Psoas muscle (tissue), 8 donors: ENCODE data around the gene ABCF2. TPM values are rescaled to one million over a fixed set of nuclear protein-coding genes. Genes with fewer than 3 reads are reported as not detected.

ENCODE experiments used
- ATAC-seq, 4 donors: fragments of 200-7000 bp; cut with Tn5 transposase; one replicate each; pipeline ENCODE4 v1.9.1; 2020; ENCODE audit warnings: moderate library complexity in 3 of 4, mild to moderate bottlenecking in 2 of 4
- DNase-seq, 2 donors: peaks; one replicate each; pipeline ENCODE4 v3.0.0-alpha.2; 2020
- H3K27ac ChIP-seq: fragments of 200-600 bp; one replicate; pipeline ENCODE4 v1.8.0; 2022
- H3K27me3 ChIP-seq, 3 donors: fragments of 200-600 bp in 1 of 3; one replicate each; pipeline versions ENCODE4 v1.6.1 to v1.8.0; 2013 to 2022; ENCODE audit warnings: low read length in 2 of 3, mild to moderate bottlenecking in 2 of 3, moderate library complexity in 1 of 3; ENCODE audit not compliant: insufficient read depth in 3 of 3
- H3K36me3 ChIP-seq, 2 donors: fragments of 200-600 bp in 1 of 2; one replicate each; pipeline versions ENCODE4 v1.6.1 to v1.8.0; 2013 to 2022; ENCODE audit warnings: low read depth in 1 of 2, mild to moderate bottlenecking in 1 of 2, moderate library complexity in 1 of 2; ENCODE audit not compliant: insufficient read depth in 1 of 2
- H3K4me1 ChIP-seq: fragments of 200-600 bp; one replicate; pipeline ENCODE4 v1.8.0; 2022
- H3K4me3 ChIP-seq: fragments of 200-600 bp; one replicate; pipeline ENCODE4 v1.8.0; 2022; ENCODE audit warnings: mild to moderate bottlenecking
- H3K9me3 ChIP-seq: fragments of 200-600 bp; one replicate; pipeline ENCODE4 v1.8.0; 2022
- WGBS, 3 donors: extraction: QIAGEN DNeasy Blood & Tissue Kit; methylation state at CpG; one replicate each; pipeline versions ENCODE4 v1.1.6 to v1.1.7; 2013; 5-methylcytosine and 5-hydroxymethylcytosine counted together
- intact Hi-C, 2 donors: fragments of 100-400 bp; cut with DNase I; formaldehyde crosslinking; loops; one replicate each; pipeline versions ENCODE4 v1.11.0 to v1.14.2; 2022
- polyA plus RNA-seq, 3 donors: library from polyadenylated mRNA; stranded (reverse); fragments of 200-250 nt; gene quantifications; one replicate each; pipeline ENCODE4 v1.2.3, GENCODE V29; 2013
- total RNA-seq, 4 donors: library from RNA; stranded (reverse); fragmentation: NEBNext Ultra II Directional in 2 of 4; extraction: Animal tissue kit (Norgen Biotek cat#: 25700) in 2 of 4; gene quantifications; one replicate each; pipeline versions ENCODE4 v1.2.1 to v1.2.4, GENCODE V29; 2021 to 2023
- TF ChIP-seq, protein P1 (sequence below): fragments of 200-600 bp; IDR thresholded peaks from one replicate; pipeline ENCODE4 v1.8.0; 2022; ENCODE audit warnings: antibody characterized with exemption
- donor health status: healthy with polysubstance abuse.
- donor health status: DM: no; HTN: no; CAD: no; lungs with moderate emphysema.
- donor health status: Bipolar disorder and iron deficiency.
- donor health status: healthy.
- donor health status: DM: yes; HTN: yes; CAD: no.
- donor health status: DM: no; HTN: no; CAD: no.
- donor health status: DM: no; HTN: no; CAD: no.
- donor health status: DM: yes; HTN: yes; CAD: no.

Gene ABCF2
- total and polyA plus RNA-seq, 7 donors: 35.7 to 94.0 (median 66.0) TPM

DNA sequence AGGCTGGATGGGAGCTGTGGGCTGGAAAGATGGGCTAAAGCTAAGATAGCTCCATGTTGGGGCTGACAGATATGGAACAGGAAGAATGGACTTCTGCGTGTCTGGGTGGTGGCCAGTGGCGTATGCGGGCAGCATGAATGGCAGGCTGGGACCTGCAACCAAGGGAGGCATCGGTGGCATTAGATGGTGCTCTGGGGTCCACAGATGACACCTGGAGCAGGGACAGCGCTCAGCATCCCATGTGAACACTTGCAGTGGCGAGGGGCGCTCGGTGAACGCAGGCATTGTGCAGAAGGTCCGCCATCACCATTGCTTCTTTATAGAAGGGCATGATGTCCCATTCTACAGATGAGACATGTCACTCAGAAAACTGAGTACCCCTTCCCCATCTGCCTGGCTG, 42.5 kb upstream of the ABCF2 start:
- Histone ChIP-seq H3K36me3 (no peaks in the 10 kb centered on the region), H3K27me3 (no peaks in the 10 kb centered on the region), H3K9me3 (no peaks in the 10 kb centered on the region), H3K4me1 (peaks cover 2% of the 10 kb centered on the region), H3K4me3 (no peak overlapping the region), H3K27ac (no peak overlapping the region)
- TF ChIP-seq, protein P1, sequence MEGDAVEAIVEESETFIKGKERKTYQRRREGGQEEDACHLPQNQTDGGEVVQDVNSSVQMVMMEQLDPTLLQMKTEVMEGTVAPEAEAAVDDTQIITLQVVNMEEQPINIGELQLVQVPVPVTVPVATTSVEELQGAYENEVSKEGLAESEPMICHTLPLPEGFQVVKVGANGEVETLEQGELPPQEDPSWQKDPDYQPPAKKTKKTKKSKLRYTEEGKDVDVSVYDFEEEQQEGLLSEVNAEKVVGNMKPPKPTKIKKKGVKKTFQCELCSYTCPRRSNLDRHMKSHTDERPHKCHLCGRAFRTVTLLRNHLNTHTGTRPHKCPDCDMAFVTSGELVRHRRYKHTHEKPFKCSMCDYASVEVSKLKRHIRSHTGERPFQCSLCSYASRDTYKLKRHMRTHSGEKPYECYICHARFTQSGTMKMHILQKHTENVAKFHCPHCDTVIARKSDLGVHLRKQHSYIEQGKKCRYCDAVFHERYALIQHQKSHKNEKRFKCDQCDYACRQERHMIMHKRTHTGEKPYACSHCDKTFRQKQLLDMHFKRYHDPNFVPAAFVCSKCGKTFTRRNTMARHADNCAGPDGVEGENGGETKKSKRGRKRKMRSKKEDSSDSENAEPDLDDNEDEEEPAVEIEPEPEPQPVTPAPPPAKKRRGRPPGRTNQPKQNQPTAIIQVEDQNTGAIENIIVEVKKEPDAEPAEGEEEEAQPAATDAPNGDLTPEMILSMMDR: no peak
- intact Hi-C loops: no loop called here
- peak in 1 of 2 donors; percentile 8 for DNase-seq
- WGBS, 3 donors: 94 to 98% (median 96%) methylated on average over 10 of the region's 10 CpGs
- ATAC-seq: no peak

DNA sequence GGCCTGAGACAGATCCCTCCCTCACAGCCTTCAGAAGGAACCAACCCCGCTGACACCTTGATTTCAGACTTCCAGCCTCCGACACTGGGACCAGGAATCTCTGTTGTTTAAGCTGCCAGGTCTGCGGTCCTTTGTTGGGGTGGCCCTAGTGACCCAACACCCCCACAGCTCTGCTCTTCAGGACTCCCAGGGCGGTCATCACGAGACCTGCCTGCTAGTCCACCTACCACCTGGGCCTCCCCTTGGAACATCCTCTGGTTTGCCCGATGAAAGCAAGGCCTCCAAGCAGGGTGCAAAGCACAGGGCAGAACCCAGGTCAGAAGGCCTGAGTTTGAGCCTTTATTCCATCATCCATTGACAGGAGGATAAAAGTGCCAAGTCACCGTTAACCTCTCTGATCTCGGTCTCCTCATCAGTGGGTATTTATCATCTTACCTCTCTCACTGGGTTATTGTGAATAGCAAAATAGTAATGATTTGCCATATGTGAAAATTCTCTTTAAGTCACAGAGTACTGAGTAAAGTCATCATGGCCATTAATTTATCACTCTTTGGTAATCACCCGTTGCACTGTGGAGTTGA, 38.4 kb upstream of the ABCF2 start:
- Histone ChIP-seq H3K4me1 (no peaks in the 10 kb centered on the region), H3K4me3 (no peak overlapping the region), H3K9me3 (no peaks in the 10 kb centered on the region), H3K27ac (no peak overlapping the region), H3K27me3 (peaks cover 0 to 30% (median 2%) of the 10 kb centered on the region in 3 donors), H3K36me3 (no peaks in the 10 kb centered on the region)
- WGBS, 3 donors: 81 to 96% (median 95%) methylated on average over 9 of the region's 9 CpGs
- intact Hi-C loops: no loop called here
- TF ChIP-seq, protein P1: no peak
- DNase-seq: no peak
- no peak for ATAC-seq

DNA sequence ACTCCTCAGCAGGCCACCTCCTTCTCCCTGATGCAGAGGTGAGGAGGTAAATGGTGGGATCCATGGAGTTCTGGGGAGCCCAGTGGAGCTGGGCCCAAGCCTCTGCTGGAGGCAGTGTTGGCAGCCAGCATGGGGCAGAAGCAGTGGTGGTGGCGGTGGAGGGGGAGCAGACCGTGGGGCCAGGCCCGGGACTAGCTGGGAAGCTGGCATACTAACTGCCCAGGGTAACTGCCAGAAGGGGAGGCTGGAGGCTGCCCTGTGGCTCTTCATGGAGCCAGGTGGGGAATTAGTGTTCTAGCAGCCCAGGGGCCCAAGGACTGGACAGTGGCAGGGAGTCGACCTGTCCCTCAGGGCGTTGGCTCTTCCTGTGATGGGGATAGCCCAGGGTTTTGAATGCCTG, 37.6 kb upstream of the ABCF2 start:
- DNase-seq: no peak
- no peak for ATAC-seq
- whole genome bisulfite sequencing, 3 donors: 66 to 82% (median 82%) methylated on average over 5 of the region's 5 CpGs
- Histone ChIP-seq H3K27me3 (peaks cover 0 to 30% (median 3%) of the 10 kb centered on the region in 3 donors), H3K27ac (no peak overlapping the region), H3K4me3 (no peak overlapping the region), H3K36me3 (no peaks in the 10 kb centered on the region), H3K4me1 (no peaks in the 10 kb centered on the region), H3K9me3 (no peaks in the 10 kb centered on the region)
- TF ChIP-seq, protein P1: no peak
- intact Hi-C loops: no loop called here

DNA sequence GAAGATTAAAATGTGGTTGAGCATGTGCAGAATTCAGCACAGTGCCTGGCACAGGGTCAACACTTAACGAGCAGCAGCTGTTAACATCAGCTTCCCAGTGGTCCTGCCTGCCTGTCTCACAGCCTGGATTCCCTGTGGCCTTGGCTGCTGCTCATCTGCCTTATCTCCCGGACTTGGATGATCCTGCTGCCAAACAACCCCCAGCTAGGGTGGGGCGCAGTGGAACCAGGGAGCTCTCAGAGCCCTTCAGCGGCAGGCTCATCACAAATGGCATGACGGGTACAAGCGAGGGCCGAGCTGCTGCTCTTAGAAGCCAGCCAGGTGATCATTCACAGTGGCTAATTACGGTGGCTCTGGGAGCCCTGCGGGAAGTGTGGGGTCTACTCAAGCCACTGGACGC, 34.5 kb upstream of the ABCF2 start:
- intact Hi-C loops: no loop called here
- Histone ChIP-seq H3K27me3 (peaks cover 0 to 39% (median 9%) of the 10 kb centered on the region in 3 donors), H3K9me3 (no peaks in the 10 kb centered on the region), H3K36me3 (no peaks in the 10 kb centered on the region), H3K4me3 (no peak overlapping the region), H3K27ac (no peak overlapping the region), H3K4me1 (no peaks in the 10 kb centered on the region)
- TF ChIP-seq, protein P1: no peak
- ATAC-seq: no peak
- 18 to 26% (median 25%) methylated on average over 10 of the region's 10 CpGs for WGBS, 3 donors
- no peak for DNase-seq

DNA sequence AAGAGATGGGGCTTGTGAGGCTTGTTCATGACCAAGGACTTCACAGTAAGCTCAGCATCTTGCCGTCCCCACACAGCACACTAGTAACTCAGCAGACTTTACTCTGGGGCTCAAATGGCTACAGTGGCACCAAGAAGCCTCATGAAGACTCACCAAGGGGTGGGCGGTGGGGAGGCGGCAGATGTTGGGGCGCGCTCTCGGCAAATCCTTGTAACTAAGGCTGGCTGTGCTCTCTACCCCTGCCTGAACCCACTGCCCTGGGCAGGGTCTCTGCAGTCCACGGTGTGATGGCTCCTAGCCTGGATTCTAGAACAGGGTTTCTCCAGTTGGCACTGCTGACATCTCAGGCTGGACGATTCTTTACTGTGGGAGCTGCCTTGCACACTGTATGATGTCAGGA, 33.9 kb upstream of the ABCF2 start:
- no peak overlapping the region for H3K4me3 ChIP-seq
- no peak overlapping the region for H3K27ac ChIP-seq
- no peaks in the 10 kb centered on the region for H3K4me1 ChIP-seq
- no peak for ATAC-seq
- peaks cover 0 to 39% (median 9%) of the 10 kb centered on the region in 3 donors for H3K27me3 ChIP-seq
- TF ChIP-seq, protein P1: no peak
- intact Hi-C loops: no loop called here
- H3K36me3 ChIP-seq: no peaks in the 10 kb centered on the region
- WGBS, 3 donors: 71 to 76% (median 72%) methylated on average over 8 of the region's 8 CpGs
- peak in 1 of 2 donors; percentile 15 for DNase-seq
- no peaks in the 10 kb centered on the region for H3K9me3 ChIP-seq
